Ovary (tissue), 9 donors: ENCODE measurements around the gene ASB5. TPM values are rescaled to one million over a fixed set of nuclear protein-coding genes. Genes with fewer than 3 reads are reported as not detected.

ENCODE experiments used
- DNase-seq, 5 donors: peaks; one replicate each; pipeline ENCODE4 v3.0.0-alpha.2; 2019 to 2020
- H3K27ac ChIP-seq, 2 donors: fragments of 200-600 bp; one replicate each; pipeline versions ENCODE4 v1.5.1 to v1.8.0; 2019 to 2022
- H3K27me3 ChIP-seq: fragments of 200-600 bp; one replicate; pipeline ENCODE4 v1.8.0; 2022
- H3K36me3 ChIP-seq: fragments of 200-600 bp; sonication (generic); one replicate; pipeline ENCODE4 v1.5.1; 2019
- H3K4me1 ChIP-seq: one replicate; pipeline ENCODE4 v1.8.1; 2013; ENCODE audit warnings: mild to moderate bottlenecking, moderate library complexity; ENCODE audit not compliant: insufficient read depth
- H3K4me3 ChIP-seq: fragments of 200-600 bp; sonication (generic); one replicate; pipeline ENCODE4 v1.5.1; 2017
- H3K9me3 ChIP-seq, 2 donors: fragments of 200-600 bp in 1 of 2; sonication (generic) in 1 of 2; one replicate each; pipeline versions ENCODE4 v1.5.1 to v1.8.1; 2013 to 2019; ENCODE audit warnings: mild to moderate bottlenecking in 1 of 2, moderate library complexity in 1 of 2
- EP300 ChIP-seq: sonication (generic); formaldehyde crosslinking; IDR thresholded peaks from one replicate; pipeline ENCODE4 v1.6.1; 2017; ENCODE audit warnings: antibody characterized with exemption
- POLR2A ChIP-seq: fragments of 450-650 bp; IDR thresholded peaks from one replicate; pipeline ENCODE4 v1.6.1; 2017; ENCODE audit warnings: antibody characterized with exemption, mild to moderate bottlenecking, moderate library complexity
- WGBS, 3 donors: extraction: QIAGEN DNeasy Blood & Tissue Kit in 1 of 3; methylation state at CpG; one replicate each; pipeline versions ENCODE4 v1.1.5 to v1.1.7; 2013 to 2017; 5-methylcytosine and 5-hydroxymethylcytosine counted together
- intact Hi-C, 4 donors: fragments of 100-400 bp; cut with DNase I; formaldehyde crosslinking; loops; one replicate each; pipeline versions ENCODE4 v1.11.0 to v1.15.1; 2022 to 2023
- polyA plus RNA-seq, 2 donors: library from polyadenylated mRNA; stranded (reverse); fragments of 200-250 nt in 1 of 2; fragments of 350-450 nt in 1 of 2; fragmentation: Illumina TruSeq in 1 of 2; extraction: RNeasy Lipid Tissue Mini Kit (QIAGEN cat#74804) in 1 of 2; gene quantifications; one replicate each; pipeline ENCODE4 v1.2.3, GENCODE V29; 2013 to 2014
- total RNA-seq, 7 donors: library from RNA; depleted of rRNA in 2 of 7; stranded (reverse); fragments of >200 nt in 2 of 7; fragmentation: NEBNext Ultra II Directional in 3 of 7; extraction: Animal tissue kit (Norgen Biotek cat#: 25700) in 3 of 7; gene quantifications; one replicate each; pipeline versions ENCODE4 v1.1.0 to v1.2.4, GENCODE V29; 2016 to 2023
- TF ChIP-seq, protein P1 (sequence below), 3 donors: fragments of 450-650 bp in 2 of 3; fragments of 200-600 bp in 1 of 3; IDR thresholded peaks; one replicate each; pipeline versions ENCODE4 v1.5.1 to v1.8.0; 2016 to 2022; ENCODE audit warnings: antibody characterized with exemption in 3 of 3, mild to moderate bottlenecking in 1 of 3
- donor health status: DM: no; HTN: no; CAD: no; lungs with moderate emphysema.
- donor health status: DM: no; HTN: no; CAD: no.
- donor health status: Bipolar disorder and iron deficiency.
- donor health status: DM: yes; HTN: yes; CAD: no.
- donor health status: DM: no; HTN: no; CAD: no.
- donor health status: DM: yes; HTN: yes; CAD: no.

The ASB5 gene
- total and polyA plus RNA-seq, 9 donors = 0.11 to 0.37 (median 0.23) TPM; not detected in 6

DNA sequence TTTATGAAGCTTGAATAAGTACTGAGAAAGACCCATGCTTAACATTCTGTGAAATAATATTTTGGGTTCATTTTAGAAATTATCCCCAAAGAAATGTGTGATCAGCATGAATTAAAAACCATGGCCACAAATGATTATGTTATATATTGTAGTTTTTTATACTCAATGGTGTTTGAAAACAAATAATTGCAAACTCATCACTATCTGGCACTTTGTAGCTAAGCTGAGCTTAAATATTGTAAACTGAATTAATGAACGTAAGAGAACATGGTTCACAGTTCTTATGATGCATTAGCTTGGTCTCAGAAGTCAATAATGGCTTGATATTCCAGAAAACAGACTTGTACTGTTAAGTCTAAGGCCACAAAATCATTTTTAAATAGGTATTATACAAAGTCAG is 24.6 kb upstream of the ASB5 start:
- Histone ChIP-seq H3K4me3 (no peak overlapping the region), H3K27ac (no peak overlapping the region), H3K27me3 (no peaks in the 10 kb centered on the region), H3K4me1 (no peaks in the 10 kb centered on the region), H3K9me3 (no peaks in the 10 kb centered on the region), H3K36me3 (no peaks in the 10 kb centered on the region)
- intact Hi-C loops = no loop called here
- DNase-seq = no peak
- WGBS, 3 donors = 83 to 90% (median 90%) methylated on average over 1 of the region's 1 CpG
- TF ChIP-seq POLR2A (no peak), EP300 (no peak)
- TF ChIP-seq, protein P1, sequence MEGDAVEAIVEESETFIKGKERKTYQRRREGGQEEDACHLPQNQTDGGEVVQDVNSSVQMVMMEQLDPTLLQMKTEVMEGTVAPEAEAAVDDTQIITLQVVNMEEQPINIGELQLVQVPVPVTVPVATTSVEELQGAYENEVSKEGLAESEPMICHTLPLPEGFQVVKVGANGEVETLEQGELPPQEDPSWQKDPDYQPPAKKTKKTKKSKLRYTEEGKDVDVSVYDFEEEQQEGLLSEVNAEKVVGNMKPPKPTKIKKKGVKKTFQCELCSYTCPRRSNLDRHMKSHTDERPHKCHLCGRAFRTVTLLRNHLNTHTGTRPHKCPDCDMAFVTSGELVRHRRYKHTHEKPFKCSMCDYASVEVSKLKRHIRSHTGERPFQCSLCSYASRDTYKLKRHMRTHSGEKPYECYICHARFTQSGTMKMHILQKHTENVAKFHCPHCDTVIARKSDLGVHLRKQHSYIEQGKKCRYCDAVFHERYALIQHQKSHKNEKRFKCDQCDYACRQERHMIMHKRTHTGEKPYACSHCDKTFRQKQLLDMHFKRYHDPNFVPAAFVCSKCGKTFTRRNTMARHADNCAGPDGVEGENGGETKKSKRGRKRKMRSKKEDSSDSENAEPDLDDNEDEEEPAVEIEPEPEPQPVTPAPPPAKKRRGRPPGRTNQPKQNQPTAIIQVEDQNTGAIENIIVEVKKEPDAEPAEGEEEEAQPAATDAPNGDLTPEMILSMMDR (IDR thresholded peaks at IDR 0.05) = no peak

DNA sequence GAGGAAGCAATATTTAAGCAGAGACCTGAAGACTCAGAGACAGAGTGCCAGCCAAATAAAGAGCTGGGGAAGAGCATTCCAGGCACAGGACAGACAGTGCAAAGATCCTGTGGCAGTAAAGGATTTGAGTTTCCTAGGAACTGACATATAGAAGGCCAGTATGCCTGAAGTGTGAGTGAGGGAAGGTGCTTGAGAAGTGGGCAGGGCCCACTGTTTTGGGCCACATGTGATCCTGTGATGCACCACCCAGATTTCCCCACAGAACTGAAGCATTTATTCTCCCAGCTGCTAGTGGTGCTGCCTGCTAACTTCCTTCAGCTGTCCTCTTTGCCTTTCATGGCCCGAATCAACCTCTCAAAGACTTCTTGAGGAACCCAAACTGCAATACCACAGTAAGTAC is 23.9 kb upstream of the ASB5 start:
- H3K4me1 ChIP-seq = no peaks in the 10 kb centered on the region
- TF ChIP-seq POLR2A (no peak), EP300 (no peak)
- WGBS, 3 donors = 76 to 95% (median 84%) methylated on average over 1 of the region's 1 CpG
- H3K4me3 ChIP-seq = no peak overlapping the region
- H3K27me3 ChIP-seq = no peaks in the 10 kb centered on the region
- H3K9me3 ChIP-seq = no peaks in the 10 kb centered on the region
- H3K27ac ChIP-seq = no peak overlapping the region
- DNase-seq = no peak
- intact Hi-C loops = no loop called here
- no peaks in the 10 kb centered on the region for H3K36me3 ChIP-seq

DNA sequence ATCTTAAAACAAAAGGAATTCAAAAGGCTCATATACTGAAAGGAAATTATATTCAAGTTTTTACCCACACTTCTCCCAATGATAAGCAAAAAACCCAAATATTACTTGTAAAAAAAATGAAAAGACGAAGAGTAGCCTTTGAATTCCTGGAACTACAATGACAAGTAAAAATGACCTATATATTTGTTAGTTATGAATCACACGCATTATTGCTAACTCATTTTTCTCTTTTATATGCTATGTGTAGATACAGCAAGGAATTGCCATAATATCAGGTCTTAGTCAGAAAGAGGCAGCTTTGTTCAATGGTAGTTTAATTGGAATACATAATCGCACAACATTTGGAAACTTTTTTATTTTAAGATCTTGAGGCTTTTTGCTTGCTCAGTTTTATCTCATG is 22.7 kb upstream of the ASB5 start:
- WGBS, 3 donors = 61 to 68% (median 61%) methylated on average over 3 of the region's 3 CpGs
- no peaks in the 10 kb centered on the region for H3K4me1 ChIP-seq
- no peak overlapping the region for H3K27ac ChIP-seq
- no peaks in the 10 kb centered on the region for H3K36me3 ChIP-seq
- intact Hi-C loops = no loop called here
- no peaks in the 10 kb centered on the region for H3K9me3 ChIP-seq
- H3K4me3 ChIP-seq = no peak overlapping the region
- DNase-seq = no peak
- TF ChIP-seq, protein P1 (IDR thresholded peaks at IDR 0.05) = no peak
- TF ChIP-seq EP300 (no peak), POLR2A (no peak)
- no peaks in the 10 kb centered on the region for H3K27me3 ChIP-seq

DNA sequence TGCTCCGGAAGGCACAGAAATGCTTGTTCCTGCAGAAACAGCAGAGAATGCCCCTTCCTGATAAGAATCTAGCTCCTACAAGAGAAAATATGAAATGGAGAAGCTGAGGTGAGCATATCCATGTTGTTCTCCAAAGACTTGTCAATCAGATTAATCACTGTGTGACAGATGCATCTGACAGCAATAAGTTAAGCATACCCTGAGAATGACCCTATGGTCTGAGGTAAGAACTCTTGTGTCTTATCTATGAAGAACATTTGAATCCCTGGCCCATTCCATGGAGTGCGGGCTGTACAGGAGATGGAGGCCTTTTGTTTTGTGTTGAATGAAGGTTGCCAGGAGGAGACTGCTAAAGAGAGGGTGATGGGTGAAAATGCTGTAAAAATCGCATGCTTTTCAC is 21.5 kb upstream of the ASB5 start:
- DNase-seq = no peak
- H3K4me3 ChIP-seq = no peak overlapping the region
- 92 to 96% (median 92%) methylated on average over 3 of the region's 3 CpGs for WGBS, 3 donors
- no peaks in the 10 kb centered on the region for H3K27me3 ChIP-seq
- no peaks in the 10 kb centered on the region for H3K4me1 ChIP-seq
- no peak overlapping the region for H3K27ac ChIP-seq
- intact Hi-C loops = no loop called here
- H3K36me3 ChIP-seq = no peaks in the 10 kb centered on the region
- TF ChIP-seq, protein P1 (IDR thresholded peaks at IDR 0.05) = no peak
- TF ChIP-seq EP300 (no peak), POLR2A (no peak)
- H3K9me3 ChIP-seq = no peaks in the 10 kb centered on the region

DNA sequence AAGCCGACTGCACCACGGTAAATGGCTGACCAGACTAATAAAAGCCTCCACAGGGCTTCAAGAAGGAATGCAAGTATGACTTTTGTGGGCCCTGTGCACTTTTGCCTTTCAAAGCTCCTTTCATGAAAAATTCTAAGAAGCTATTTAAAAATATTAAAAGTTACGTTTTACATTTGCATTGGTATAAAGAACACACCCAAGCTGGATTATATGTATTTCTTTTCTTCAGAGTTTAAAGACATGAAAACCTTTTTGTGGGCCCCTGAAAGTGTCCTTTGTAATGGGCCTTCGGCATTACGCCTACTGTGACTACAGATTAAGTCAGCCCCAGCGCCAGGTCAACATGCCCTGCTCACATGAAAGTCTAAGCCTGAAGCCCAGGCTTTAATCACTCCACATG is 20.5 kb upstream of the ASB5 start:
- no peak for TF ChIP-seq POLR2A
- no peak for TF ChIP-seq EP300
- TF ChIP-seq, protein P1 (IDR thresholded peaks at IDR 0.05) = no peak
- no peak for DNase-seq
- no peak overlapping the region for H3K4me3 ChIP-seq
- H3K4me1 ChIP-seq = no peaks in the 10 kb centered on the region
- intact Hi-C loops = no loop called here
- H3K36me3 ChIP-seq = no peaks in the 10 kb centered on the region
- H3K27ac ChIP-seq = no peak overlapping the region
- WGBS, 3 donors = 89 to 92% (median 91%) methylated on average over 6 of the region's 6 CpGs
- no peaks in the 10 kb centered on the region for H3K27me3 ChIP-seq
- H3K9me3 ChIP-seq = no peaks in the 10 kb centered on the region
